H9 (cell line): Measurements from ENCODE around the gene LIF. TPM values are rescaled to one million over a fixed set of nuclear protein-coding genes. Genes with fewer than 3 reads are reported as not detected.

Source experiments
- DNase-seq: peaks from one replicate; pipeline ENCODE4 v3.0.0-alpha.2; 2017
- H2AFZ ChIP-seq: one replicate; pipeline ENCODE4 v1.6.1; 2013; ENCODE audit warnings: mild to moderate bottlenecking, low read length, control low read depth, moderate library complexity
- H2AK5ac ChIP-seq: 2 replicates; pipeline ENCODE4 v1.6.1; 2013; ENCODE audit warnings: low read length, control low read depth, mixed read lengths; ENCODE audit not compliant: insufficient read length
- H2BK120ac ChIP-seq: one replicate; pipeline ENCODE4 v1.6.1; 2013; ENCODE audit warnings: low read depth, mild to moderate bottlenecking, low read length, control low read depth, inconsistent platforms; ENCODE audit not compliant: poor library complexity, severe bottlenecking
- H2BK12ac ChIP-seq: 2 replicates; pipeline ENCODE4 v1.6.1; 2013; ENCODE audit warnings: low read length, control low read depth, mixed read lengths, low read depth; ENCODE audit not compliant: insufficient read length
- H2BK15ac ChIP-seq: 2 replicates; pipeline ENCODE4 v1.6.1; 2013; ENCODE audit warnings: low read depth, low read length, control low read depth
- H2BK20ac ChIP-seq: one replicate; pipeline ENCODE4 v1.6.1; 2013; ENCODE audit warnings: low read depth, mild to moderate bottlenecking, low read length, control low read depth, inconsistent platforms; ENCODE audit not compliant: poor library complexity, severe bottlenecking
- H2BK5ac ChIP-seq: 2 replicates; pipeline ENCODE4 v1.6.1; 2013; ENCODE audit warnings: low read length, control low read depth, mixed read lengths; ENCODE audit not compliant: insufficient read length
- H3K14ac ChIP-seq: 2 replicates; pipeline ENCODE4 v1.6.1; 2013; ENCODE audit warnings: low read length, control low read depth; ENCODE audit not compliant: insufficient read depth
- H3K18ac ChIP-seq: 2 replicates; pipeline ENCODE4 v1.6.1; 2013; ENCODE audit warnings: low read depth, mild to moderate bottlenecking, mixed read lengths, low read length, control low read depth; ENCODE audit not compliant: insufficient read length
- H3K23ac ChIP-seq: 2 replicates; pipeline ENCODE4 v1.6.1; 2013; ENCODE audit warnings: low read length, control low read depth, mixed read lengths, low read depth; ENCODE audit not compliant: insufficient read length
- H3K23me2 ChIP-seq: 2 replicates; pipeline ENCODE4 v1.6.1; 2013; ENCODE audit warnings: low read depth, mild to moderate bottlenecking, mixed read lengths, low read length, control low read depth; ENCODE audit not compliant: insufficient read length, poor library complexity, severe bottlenecking
- H3K27ac ChIP-seq: 2 replicates; pipeline ENCODE4 v1.5.1; 2013; ENCODE audit warnings: low read length, control low read depth, mixed read lengths, low read depth; ENCODE audit not compliant: insufficient read length
- H3K27me3 ChIP-seq: 2 replicates; pipeline ENCODE4 v1.6.1; 2013; ENCODE audit warnings: low read length, control low read depth, inconsistent platforms; ENCODE audit not compliant: insufficient read depth
- H3K4ac ChIP-seq: 2 replicates; pipeline ENCODE4 v1.6.1; 2013; ENCODE audit warnings: low read depth, mild to moderate bottlenecking, control low read depth, inconsistent platforms, low read length, moderate library complexity
- H3K4me1 ChIP-seq: 2 replicates; pipeline ENCODE4 v1.6.1; 2013; ENCODE audit warnings: low read length, control low read depth, inconsistent platforms; ENCODE audit not compliant: insufficient read depth
- H3K4me2 ChIP-seq: 2 replicates; pipeline ENCODE4 v1.6.1; 2013; ENCODE audit warnings: low read length, control low read depth, mixed read lengths; ENCODE audit not compliant: insufficient read length, insufficient read depth
- H3K56ac ChIP-seq: 2 replicates; pipeline ENCODE4 v1.6.1; 2013; ENCODE audit warnings: low read depth, mild to moderate bottlenecking, mixed read lengths, low read length, control low read depth; ENCODE audit not compliant: insufficient read length
- H3K79me1 ChIP-seq: 2 replicates; pipeline ENCODE4 v1.6.1; 2013; ENCODE audit warnings: low read depth, mild to moderate bottlenecking, moderate library complexity, low read length, control low read depth, inconsistent platforms; ENCODE audit not compliant: insufficient read depth, poor library complexity, severe bottlenecking
- H3K79me2 ChIP-seq: 2 replicates; pipeline ENCODE4 v1.6.1; 2013; ENCODE audit warnings: low read length, control low read depth, inconsistent platforms; ENCODE audit not compliant: insufficient read depth
- H3K9ac ChIP-seq: 2 replicates; pipeline ENCODE4 v1.6.1; 2013; ENCODE audit warnings: low read length, control low read depth, mixed read lengths; ENCODE audit not compliant: insufficient read length; ENCODE audit errors: extremely low read depth
- H3K9me3 ChIP-seq: one replicate; pipeline ENCODE4 v1.6.1; 2013; ENCODE audit warnings: low read depth, low read length, inconsistent platforms; ENCODE audit not compliant: control insufficient read depth
- H3T11ph ChIP-seq: one replicate; pipeline ENCODE4 v1.6.1; 2013; ENCODE audit warnings: mild to moderate bottlenecking, low read length, control low read depth, inconsistent platforms
- H4K20me1 ChIP-seq: one replicate; pipeline ENCODE4 v1.6.1; 2013; ENCODE audit not compliant: control insufficient read depth, insufficient read length, insufficient read depth
- H4K5ac ChIP-seq: 2 replicates; pipeline ENCODE4 v1.6.1; 2013; ENCODE audit warnings: low read depth, mild to moderate bottlenecking, mixed read lengths, low read length, control low read depth; ENCODE audit not compliant: insufficient read length
- H4K8ac ChIP-seq: replicated peaks from 2 replicates; pipeline ENCODE4 v1.6.1; 2013; ENCODE audit warnings: low read length, control low read depth, mixed read lengths, low read depth; ENCODE audit not compliant: insufficient read length
- H4K91ac ChIP-seq: 2 replicates; pipeline ENCODE4 v1.6.1; 2013; ENCODE audit warnings: low read depth, mild to moderate bottlenecking, moderate library complexity, mixed read lengths, low read length, control low read depth; ENCODE audit not compliant: insufficient read length
- H3K27ac Mint-ChIP-seq, 3 experiments: 2 replicates in 2 of 3; 3 replicates in 1 of 3; pipeline ENCODE4 v1.8.0; 2020 to 2021; ENCODE audit warnings: mixed read lengths in 3 of 3, mild to moderate bottlenecking in 1 of 3, moderate library complexity in 1 of 3
- H3K27me3 Mint-ChIP-seq: 2 replicates; pipeline ENCODE4 v1.8.0; 2021; ENCODE audit warnings: low read depth, mild to moderate bottlenecking, moderate library complexity, mixed read lengths
- H3K36me3 Mint-ChIP-seq, 3 experiments: 2 replicates in 2 of 3; 3 replicates in 1 of 3; pipeline ENCODE4 v1.8.0; 2020 to 2021; ENCODE audit warnings: low read depth in 3 of 3, mixed read lengths in 3 of 3; ENCODE audit not compliant: insufficient read depth in 1 of 3
- H3K4me1 Mint-ChIP-seq, 2 experiments: 2 replicates each; pipeline ENCODE4 v1.8.0; 2020; ENCODE audit warnings: mixed read lengths in 2 of 2
- H3K4me3 Mint-ChIP-seq, 2 experiments: 2 replicates in 1 of 2; 3 replicates in 1 of 2; pipeline ENCODE4 v1.8.0; 2020 to 2021; ENCODE audit warnings: mild to moderate bottlenecking in 2 of 2, mixed read lengths in 2 of 2, moderate library complexity in 1 of 2
- H3K9me3 Mint-ChIP-seq, 2 experiments: 2 replicates in 1 of 2; 3 replicates in 1 of 2; pipeline ENCODE4 v1.8.0; 2020; ENCODE audit warnings: mild to moderate bottlenecking in 2 of 2, mixed read lengths in 2 of 2, moderate library complexity in 1 of 2
- WGBS: extraction: QIAGEN DNeasy Blood & Tissue Kit; methylation state at CpG from one replicate; pipeline ENCODE4 v1.1.7; 2013; ENCODE audit warnings: missing lambda C conversion rate, low lambda C conversion rate, mixed read lengths; ENCODE audit not compliant: insufficient read length; ENCODE audit errors: extremely low coverage; 5-methylcytosine and 5-hydroxymethylcytosine counted together
- total RNA-seq: library from RNA; stranded (reverse); gene quantifications from 2 replicates; pipeline ENCODE4 v1.2.1, GENCODE V29; 2021
- TF ChIP-seq, protein P1 (sequence below): fragments of 200-600 bp; sonication (generic); conservative IDR thresholded peaks from 3 replicates; pipeline ENCODE4 v1.8.0; 2021; ENCODE audit warnings: antibody characterized with exemption, mild to moderate bottlenecking

LIF gene
- total RNA-seq, 1 experiment from 2014 or later = 6.1 TPM

DNA sequence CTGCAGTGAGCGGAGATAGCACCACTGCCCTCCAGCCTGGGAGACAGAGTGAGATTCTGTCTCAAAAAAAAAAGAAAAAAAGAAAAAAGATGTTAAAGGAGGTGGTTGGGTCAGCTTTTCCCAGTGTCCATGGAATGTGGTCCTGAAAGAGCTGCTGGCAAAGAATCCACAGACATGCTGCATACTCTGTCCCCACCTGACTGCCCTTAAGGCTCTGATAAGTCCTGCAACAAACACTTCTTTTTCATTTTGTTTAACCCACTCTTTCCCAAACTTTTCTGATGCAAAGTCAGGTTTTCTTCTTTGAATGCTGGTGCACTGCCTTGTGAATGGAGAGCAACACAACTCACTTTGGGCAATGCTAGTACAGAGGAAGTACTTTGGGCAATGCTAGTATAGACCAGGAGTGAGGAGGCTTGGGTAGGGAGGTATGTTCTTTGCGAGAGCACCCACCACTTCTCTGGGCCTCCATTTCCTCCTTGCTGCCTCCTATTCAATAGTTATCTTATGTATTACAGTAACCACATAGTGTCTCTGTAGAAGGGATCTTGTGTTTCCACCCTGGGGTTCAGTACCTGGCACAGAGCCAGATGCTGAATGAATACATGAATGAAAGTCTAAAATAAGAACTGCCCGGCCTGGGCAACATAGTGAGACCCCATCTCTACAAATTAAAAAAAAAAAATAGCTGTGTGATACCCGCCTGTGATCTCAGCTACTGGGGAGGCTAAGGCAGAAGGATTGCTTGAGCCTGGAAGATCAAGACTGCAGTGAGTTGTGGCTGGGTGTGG lies 18.9 kb downstream of the LIF start:
- no peak overlapping the region for H3K23ac ChIP-seq
- H3K56ac ChIP-seq = no peak overlapping the region
- H2BK15ac ChIP-seq = no peak overlapping the region
- H3K79me2 ChIP-seq = no peaks in the 10 kb centered on the region
- H3K36me3 Mint-ChIP-seq = no peaks in the 10 kb centered on the region
- no peak overlapping the region for H3K18ac ChIP-seq
- no peak overlapping the region for H3K4me3 Mint-ChIP-seq
- H2AK5ac ChIP-seq = no peak overlapping the region
- no peak overlapping the region for H2BK20ac ChIP-seq
- no peak for DNase-seq
- no peak overlapping the region for H4K8ac ChIP-seq
- no CpG with 5 or more reads among the region's 4 CpGs for WGBS
- no peak overlapping the region for H3K27ac ChIP-seq
- H3K79me1 ChIP-seq = no peaks in the 10 kb centered on the region
- H3K4me2 ChIP-seq = no peak overlapping the region
- TF ChIP-seq, protein P1, sequence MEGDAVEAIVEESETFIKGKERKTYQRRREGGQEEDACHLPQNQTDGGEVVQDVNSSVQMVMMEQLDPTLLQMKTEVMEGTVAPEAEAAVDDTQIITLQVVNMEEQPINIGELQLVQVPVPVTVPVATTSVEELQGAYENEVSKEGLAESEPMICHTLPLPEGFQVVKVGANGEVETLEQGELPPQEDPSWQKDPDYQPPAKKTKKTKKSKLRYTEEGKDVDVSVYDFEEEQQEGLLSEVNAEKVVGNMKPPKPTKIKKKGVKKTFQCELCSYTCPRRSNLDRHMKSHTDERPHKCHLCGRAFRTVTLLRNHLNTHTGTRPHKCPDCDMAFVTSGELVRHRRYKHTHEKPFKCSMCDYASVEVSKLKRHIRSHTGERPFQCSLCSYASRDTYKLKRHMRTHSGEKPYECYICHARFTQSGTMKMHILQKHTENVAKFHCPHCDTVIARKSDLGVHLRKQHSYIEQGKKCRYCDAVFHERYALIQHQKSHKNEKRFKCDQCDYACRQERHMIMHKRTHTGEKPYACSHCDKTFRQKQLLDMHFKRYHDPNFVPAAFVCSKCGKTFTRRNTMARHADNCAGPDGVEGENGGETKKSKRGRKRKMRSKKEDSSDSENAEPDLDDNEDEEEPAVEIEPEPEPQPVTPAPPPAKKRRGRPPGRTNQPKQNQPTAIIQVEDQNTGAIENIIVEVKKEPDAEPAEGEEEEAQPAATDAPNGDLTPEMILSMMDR = no peak
- no peak overlapping the region for H3K27ac Mint-ChIP-seq
- no peak overlapping the region for H3K14ac ChIP-seq
- H3T11ph ChIP-seq = no peak overlapping the region
- peaks cover 2% of the 10 kb centered on the region; the same call in 1 of the 2 replicates for H3K4me1 ChIP-seq
- no peak overlapping the region for H4K5ac ChIP-seq
- no peak overlapping the region for H4K91ac ChIP-seq
- H4K20me1 ChIP-seq = no peaks in the 10 kb centered on the region
- no peak overlapping the region for H3K4ac ChIP-seq
- no peak overlapping the region for H2BK12ac ChIP-seq
- no peaks in the 10 kb centered on the region for H3K23me2 ChIP-seq
- no peaks in the 10 kb centered on the region for H3K9me3 ChIP-seq
- no peak overlapping the region for H2BK120ac ChIP-seq
- no peaks in the 10 kb centered on the region for H3K9me3 Mint-ChIP-seq
- H2BK5ac ChIP-seq = no peak overlapping the region
- no peak overlapping the region for H2AFZ ChIP-seq
- peaks cover 4% of the 10 kb centered on the region; the same call in 1 of the 2 replicates for H3K27me3 Mint-ChIP-seq
- no peak overlapping the region for H3K9ac ChIP-seq
- no peaks in the 10 kb centered on the region for H3K27me3 ChIP-seq
- peaks cover 20 to 22% of the 10 kb centered on the region in 2 experiments for H3K4me1 Mint-ChIP-seq
